GM04504 (cell line): ENCODE results near the gene CCDC88A.

ENCODE experiments used
- DNase-seq: peaks from one replicate; pipeline ENCODE4 v3.0.0-alpha.2; 2012; ENCODE audit warnings: low read depth

CCDC88A gene

DNA sequence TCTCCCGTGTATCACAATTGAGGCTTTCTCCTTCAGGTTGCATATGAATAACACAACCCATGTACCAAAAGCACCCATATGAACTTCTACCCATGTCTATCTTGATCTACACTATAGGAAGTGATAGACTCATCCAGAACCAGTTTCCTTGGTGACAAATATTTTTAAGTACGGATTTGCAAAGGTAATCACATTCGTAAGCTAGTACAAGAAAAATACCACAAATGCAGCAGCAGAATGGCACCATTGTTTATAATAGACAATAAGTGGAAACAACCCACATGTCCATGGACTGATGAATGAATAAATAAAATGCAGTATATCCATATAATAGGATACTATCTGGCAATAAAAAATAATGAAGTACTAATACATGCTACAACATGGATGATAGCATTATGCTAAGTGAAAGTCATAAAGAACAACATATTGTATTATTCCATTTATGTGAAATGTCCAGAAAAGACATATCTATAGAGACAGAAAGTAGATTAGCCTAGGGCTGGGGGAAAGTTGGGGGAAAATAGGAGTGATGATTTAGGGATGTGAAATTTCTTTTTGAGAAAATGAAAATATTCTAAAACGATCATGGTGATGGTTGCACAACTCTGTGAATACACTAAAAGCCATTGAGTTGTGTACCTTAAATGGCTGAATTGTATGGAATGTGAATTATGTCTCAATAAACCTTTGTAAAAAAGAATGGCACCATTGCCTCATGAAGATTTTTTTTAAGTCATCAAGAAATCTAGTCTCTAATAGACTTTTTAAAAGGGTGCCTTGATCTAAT lies 3.4 kb upstream of the CCDC88A start:
- no peak for DNase-seq

DNA sequence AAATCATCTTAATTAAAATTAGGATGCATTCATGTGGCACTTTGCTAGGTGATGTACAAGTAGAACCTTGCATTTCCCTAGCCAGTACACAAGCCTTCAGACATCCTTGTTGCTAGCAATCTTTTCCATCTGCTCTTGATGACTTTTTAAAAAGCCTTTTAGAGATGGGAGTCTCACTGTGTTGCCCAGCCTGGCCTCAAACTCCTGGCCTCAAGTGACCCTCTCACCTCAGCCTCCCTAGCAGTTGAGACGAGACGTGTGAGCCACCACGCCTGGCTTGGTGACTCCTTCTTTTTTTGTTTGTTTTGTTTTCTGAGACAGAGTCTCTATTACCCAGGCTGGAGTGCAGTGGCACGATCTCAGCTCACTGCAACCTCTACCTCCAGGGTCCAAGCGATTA lies 1.7 kb upstream of the CCDC88A start:
- DNase-seq: no peak

DNA sequence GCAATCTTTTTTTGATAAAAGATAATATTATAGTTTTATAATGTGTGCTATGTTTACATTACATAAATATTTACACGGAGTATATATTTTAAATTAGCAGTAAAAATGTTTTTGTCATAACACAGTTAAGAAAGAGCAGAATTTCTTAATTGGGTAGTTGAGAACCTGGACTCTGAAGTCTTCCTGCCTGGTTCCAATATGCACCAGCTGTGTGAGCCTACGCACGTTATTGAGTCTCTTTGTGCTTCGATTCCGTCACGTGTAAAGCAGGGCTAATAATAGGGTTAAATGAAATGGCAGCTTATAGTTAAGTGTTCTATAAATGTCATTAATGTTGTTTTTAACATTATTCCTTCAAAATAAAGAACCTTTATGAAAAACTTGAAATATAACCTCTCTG lies 1.2 kb upstream of the CCDC88A start:
- no peak for DNase-seq

DNA sequence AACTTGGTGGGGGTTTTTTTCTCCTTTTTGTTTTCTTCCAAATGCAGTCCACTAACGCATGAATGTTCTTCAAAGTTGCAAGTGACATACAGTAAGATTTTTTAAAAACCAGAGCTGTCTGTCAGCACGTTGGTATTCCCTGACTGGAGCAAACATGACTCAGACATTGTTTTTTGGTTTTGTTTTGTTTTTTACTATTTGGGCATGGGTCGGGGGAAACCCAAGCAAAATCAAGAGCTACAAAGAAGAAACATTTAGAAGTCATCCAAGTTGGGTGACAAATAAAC lies 726 bp upstream of the CCDC88A start:
- no peak for DNase-seq

DNA sequence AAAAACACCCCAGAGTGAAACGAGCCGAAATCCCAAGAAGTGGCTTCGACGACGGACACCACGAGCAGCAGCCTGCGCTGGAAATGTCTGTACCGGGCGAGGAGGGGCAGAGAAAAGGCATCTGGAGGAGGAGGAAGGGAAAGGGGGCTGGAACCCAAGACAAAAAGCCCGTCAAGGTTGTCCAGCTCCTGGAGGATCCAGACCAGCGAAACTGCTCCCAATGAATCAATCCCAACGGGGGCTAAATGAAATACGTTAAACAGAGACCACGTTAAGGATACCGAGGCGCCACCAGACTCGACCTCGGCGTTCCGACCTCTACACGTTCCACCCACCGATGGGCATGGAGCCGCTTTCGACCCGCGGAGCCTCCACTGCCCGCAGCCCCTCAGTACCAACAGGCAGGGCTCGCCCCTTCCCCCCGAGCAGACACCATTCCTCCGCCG lies 400 bp downstream of the CCDC88A start:
- DNase-seq: no peak

DNA sequence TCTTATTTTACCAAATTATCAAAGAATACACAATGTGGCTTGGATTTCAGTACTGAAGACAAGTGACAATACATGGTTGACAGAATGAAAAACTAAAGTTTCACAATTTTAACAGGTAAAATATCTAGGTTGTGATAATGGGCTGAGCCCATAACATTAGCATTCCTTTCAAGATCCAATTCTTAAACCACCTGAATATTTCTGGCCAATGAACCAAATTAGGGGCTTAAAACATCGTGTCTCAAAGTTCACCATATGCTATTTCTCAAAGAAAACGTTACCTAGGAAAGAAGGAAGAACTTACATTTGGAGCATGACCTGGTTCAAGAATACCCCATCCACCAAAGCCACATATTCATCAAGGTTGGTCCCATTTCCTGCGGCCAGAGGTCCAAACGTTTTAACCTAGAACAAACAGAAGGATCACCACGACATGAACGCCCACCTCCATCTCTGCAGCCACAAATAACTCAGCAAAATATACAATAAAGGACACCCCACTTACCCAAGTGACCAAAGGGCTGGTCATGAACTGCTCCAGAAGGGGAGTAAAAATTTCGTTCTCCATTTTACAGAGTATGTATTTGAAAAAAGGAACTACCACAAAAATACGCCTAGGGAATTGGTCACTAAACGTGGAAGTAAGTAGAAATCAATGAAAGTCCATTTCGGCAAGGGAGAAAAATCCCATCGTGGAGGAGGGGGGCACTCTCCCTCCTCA lies 984 bp downstream of the CCDC88A start:
- DNase-seq: no peak

DNA sequence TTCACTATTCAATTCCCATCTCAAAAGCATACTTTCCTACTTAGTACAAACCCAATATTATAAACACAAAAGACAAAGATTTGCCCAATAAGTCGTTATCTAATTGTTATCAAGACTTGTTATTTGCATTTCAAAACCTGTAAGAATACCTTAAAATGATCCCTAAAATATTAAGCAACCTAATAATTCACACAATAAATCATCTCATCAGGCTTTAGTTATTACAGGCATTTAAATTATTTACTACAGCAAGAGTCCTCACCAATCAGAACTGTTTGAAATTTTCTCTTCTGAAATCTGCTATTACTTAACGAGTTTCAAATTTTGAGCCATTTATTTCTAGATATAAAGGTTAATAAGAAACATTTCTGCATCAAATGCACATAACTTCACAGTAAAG lies 1.6 kb downstream of the CCDC88A start:
- no peak for DNase-seq

DNA sequence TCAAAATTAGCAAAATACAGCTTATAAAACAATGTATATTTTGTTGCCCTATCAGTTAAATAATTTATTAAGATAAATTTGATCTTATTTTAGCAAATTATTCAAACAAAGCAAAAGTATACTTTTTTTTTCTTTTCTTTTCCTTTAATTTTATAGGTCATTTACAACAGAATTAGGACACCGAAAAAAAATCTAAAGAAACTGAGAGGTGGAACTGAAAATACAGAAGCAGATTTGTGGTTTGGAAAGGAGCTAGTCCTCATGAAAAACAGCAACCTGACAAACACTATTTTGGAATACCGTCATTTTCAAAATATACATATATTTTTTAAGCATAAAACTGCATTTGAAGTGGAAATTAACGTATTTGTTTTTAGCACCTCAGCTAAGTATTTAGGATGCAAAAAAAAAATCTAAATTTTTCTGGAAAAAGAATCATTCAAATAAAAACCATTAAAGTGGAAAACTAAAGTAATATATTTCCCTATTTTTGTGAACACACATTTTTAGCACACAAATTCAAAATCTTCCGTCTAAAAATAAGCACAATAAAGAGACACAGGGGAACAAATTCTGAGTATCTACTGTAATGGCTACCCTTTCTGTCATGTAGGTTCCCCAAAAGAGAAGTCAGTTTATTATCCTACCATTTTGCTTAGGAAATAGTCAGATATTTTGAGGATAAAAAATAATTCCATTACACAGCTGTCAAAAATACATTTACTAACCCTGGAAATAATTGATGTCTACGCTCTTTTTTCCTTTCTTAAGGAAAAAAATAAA lies 2.7 kb downstream of the CCDC88A start:
- no peak for DNase-seq

DNA sequence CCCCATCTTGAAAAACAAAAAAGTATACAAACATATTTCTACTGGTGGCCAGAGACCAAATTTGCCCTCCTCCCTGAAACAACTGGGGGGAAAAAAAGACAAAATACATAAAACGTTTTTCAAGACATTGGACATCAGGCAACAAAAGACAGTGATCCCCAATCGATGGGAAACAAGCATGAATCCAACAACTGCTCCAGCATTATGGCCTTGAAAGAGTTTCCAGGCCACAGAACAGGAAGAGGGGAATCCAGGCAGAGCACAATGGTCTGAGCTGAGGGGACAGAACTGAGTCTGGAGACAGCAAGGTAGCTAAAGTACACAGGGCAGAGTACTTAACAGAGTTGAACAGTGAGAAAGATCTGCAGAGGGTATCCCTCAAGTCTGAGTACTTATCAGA lies 4.4 kb downstream of the CCDC88A start:
- no peak for DNase-seq

DNA sequence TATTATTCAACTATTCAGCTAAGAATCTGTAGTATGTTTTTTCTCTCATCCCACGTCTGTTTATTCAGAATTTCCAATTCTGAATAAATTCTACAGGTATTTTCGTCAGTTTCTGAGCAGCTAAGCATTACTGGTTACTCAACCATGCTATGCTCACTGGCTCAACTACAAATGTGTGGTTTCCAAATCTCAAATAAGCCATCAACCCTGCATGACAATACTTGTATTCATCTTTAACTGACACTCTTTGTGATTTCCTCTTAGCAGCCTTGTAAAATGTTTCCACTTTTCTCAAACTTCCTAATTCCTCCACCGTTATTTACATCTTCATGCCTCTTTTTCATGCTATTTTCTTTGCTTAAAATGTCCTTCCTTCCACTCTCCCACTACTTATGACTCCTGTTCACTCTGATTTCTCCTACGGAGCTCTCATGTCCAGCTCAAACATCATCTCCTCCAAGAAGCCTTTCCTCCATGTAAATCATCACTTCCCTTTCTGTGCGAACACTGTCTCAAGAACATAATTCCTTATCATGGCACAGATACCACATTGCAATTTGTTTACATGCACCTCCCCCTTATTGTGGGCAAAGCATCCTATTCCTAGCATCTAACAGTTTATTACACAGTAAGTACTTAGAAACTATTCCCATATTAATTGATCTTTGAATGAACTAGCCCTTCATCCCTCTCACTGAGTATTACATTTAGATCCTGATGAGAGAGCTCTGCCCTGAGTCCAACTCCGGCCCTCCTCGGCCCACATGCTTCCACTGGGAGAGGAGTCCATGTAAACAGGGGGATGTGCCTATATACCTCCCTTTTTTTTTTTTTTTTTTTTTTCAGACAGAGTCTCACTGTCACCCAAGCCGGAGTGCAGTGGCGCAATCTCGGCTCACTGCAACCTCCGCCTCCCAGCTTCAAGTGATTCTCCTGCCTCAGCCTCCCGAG lies 10.5 kb downstream of the CCDC88A start:
- DNase-seq: no peak

DNA sequence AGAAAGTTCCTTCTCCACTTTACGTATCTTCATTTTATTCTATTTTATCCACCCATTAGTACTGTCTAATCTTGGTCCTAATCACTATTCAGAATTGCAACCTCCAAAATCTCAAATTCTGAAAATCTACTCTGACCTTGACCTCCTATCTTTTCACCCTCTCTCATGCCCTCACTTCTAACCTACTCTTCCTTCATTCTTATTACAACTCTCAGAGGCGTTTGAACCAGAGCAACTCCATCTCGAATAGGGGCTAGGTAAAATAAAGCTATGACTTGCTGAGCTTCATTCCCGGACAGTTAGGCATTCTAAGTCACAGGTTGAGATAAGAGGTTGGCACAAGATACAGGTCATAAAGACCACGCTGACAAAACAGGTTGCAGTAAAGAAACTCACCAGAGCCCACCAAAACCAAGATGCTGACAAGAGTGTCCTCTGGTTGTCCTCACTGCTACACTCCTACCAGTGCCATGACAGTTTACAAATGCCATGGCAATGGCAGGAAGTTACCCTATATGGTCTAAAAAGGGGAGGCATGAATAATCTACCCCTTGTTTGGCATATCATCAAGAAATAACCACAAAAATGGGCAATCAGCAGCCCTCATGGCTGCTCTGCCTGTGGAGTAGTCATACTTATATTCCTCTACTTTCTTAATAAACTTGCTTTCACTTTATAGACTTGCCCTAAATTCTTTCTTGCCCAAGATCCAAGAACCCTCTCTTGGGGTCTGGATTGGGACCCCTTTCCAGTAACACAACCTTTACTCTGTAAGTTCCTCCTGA lies 11.4 kb downstream of the CCDC88A start:
- DNase-seq: no peak

DNA sequence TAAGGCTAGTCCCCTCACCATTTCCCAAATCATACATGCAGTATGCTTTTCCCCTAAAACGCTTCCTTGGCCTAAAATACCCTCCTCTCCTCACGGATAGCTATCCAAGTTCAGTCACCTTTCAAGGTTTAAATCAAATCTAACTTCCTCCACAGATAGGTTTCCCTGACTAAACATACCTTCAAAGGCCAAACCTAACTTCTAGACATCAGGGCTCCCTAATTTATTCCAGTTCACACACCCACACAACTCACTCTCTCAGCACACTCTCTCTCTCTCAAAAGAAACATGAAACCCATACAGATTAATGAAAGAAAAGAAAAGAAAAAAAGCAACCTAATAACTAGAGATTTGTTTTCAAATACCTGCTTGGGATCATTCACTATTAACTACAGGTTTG lies 14.5 kb downstream of the CCDC88A start:
- no peak for DNase-seq

DNA sequence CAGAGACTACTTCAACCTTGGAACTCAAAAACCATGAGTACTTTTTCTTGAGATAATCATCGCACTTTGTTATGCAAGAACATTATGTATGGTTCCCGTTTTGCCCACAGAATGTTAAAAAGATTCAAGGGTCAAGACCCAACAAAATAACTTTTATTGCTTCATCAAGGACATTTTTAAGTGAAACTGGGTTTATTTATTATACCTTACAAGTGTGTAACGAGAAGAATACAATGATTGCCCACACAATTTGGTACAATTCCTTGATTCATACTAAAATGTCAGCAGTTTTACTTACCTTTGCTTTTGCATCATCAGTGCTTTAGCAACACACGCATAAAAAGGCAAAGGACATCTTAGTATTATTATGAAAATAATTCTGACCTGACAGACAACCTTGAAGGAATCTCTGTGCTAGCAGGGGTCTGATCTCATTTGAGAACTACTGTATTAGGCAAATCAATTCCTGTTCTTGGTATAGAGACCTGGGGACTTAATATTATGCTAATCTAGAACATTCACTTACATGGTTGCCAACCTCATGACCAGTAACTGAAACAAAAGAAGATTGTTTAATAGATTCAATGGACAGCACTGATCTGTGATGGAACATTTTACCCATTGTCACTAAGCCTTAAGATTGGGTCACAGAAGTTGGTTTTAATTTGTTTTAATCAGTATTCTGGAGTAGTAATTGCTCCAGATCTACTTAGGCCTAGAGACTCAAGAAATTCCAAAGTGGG lies 16.2 kb downstream of the CCDC88A start:
- DNase-seq: no peak

DNA sequence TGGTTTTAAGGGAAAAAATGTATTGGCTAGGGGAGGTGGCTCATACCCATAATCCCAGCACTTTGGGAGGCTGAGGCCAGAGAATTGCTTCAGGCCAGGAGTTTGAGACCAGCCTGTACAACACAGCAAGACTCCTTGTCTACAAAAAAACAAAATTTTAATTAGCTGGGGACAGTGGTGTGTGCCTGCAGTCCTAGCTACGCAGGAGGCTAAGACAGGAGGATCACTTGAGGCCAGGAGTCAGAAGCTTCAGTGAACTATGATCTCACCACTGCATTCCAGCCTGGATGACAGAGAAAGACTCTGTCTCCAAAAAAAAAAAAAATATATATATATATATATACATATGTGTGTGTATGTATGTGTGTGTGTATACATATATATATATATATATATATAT lies 18.5 kb downstream of the CCDC88A start:
- DNase-seq: no peak

DNA sequence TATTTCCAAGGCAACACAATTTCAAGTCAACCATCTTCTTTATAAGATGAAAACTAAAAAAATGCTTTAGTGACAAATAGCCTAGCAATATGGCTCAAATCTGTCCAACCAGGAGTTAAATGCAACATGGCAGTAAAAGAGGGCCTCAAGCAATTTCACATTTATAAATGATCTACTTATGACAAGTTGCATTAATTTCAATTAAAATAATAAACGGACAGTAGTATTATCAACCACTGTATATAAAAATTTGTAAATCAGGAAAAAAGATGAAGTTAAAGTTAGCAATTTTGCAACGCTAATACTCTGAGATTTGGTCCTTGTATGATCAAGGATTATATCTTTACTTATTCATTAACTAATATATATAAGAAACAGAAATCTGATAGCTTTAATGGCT lies 19.3 kb downstream of the CCDC88A start:
- no peak for DNase-seq

DNA sequence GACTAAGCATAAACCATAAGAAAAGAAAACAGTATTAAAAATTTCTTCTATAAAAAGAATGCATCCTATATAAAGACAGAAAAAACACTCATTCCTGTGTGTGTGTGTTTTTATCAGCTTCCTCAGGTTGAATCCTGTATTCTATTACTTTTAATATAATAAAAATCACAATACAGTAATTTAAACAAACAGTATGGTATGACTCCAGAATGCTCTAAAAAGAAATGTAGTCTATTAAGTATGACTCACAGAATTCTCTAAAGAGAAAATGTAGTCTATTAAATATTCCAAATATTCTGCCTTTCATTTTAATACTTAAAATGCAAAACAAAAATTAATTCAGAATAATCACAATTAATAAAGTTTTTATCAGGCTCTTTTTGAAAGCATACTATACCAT lies 19.8 kb downstream of the CCDC88A start:
- DNase-seq: no peak

DNA sequence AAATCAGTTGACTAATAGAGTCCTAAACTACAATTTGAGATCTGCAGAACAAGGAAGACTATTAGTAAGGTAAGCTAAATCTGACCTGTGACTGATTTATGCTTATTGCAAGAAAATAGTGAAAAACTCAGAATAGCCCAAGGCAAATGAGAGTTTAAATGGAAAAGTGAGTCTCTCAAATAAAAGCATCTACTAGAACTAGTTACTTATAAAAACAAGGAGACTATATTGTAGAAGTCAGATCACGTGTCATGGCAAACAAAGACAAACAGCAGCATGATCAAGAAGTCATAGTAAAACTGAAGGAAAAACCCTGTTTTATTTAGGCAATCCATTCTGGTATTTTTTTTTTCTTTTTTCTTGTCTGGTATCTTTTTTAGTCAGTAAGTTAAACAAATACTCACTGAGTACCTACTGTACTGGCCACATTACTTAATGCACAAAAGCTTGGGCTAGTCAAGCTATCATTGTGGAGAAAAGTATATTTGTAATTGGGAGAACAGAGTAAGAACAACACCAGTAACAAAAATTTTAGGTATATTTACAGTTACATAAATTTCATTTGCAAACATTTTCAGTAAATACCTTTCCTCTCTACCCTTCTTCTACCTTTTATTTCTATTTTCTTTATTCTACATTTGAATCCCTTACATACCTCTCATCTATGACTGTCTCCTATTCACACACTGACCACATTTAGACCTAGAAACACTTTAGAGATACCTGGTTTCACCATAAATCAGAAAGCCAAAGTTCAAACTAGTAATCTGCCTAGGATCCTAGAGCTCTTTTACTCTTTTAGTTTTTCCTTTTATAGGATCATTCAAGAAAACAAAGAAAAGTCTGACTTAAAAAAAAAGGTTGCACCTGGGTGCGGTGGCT lies 23.7 kb downstream of the CCDC88A start:
- no peak for DNase-seq

DNA sequence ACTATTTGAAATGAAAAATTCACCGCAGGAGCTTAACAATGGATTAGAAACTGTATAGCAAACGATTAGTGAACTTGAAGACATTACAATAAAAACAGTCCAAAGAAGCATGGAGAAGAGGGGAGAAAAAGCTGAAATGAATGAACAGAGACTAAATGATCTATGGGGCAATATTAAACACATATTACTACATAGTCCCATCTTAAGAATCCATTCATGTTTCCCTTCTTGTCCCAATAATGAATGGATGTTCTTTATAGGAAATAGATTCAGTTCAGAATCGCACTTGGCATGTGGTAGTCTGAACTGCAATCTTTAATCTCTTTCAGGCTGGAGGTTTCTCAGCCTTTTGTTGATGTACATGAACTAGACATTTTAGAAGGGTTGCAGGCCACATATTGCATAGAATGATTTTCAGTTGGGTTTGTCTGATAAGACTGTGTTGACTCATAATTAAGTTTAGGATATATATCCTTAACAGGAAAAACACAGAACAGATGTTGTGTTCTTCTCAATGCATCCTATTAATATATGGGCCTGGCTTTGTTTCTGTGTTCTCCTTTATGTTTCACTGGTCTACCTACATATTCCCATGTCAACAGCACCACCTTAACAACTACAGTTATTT lies 27.9 kb downstream of the CCDC88A start:
- DNase-seq: no peak

DNA sequence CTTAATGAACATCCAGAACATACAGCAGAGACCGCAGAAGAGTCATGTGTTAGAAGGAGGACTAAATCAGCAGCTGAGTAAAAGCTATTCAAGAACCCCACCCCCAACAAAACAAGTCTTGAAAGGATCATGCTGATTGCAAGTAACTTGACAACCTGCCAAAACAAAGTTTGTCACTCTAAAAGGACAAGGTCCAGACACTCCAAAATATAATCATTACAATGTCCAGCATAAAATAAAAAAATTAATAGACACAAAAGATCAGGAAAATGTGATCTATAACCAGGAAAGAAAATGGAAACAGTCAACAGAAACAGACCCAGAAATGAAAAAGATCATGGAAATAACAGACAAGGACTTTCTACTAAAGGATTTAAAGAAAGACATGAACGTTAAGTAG lies 28.5 kb downstream of the CCDC88A start:
- DNase-seq: no peak
